Muscle of leg (tissue), 11 donors: ENCODE results near the gene PIMREG. TPM values are rescaled to one million over a fixed set of nuclear protein-coding genes. Genes with fewer than 3 reads are reported as not detected.

ENCODE experiments used
- DNase-seq: peaks from one replicate; pipeline ENCODE4 v3.0.0; 2013
- H3K27ac ChIP-seq: one replicate; pipeline ENCODE4 v1.5.1; 2013; ENCODE audit warnings: mild to moderate bottlenecking, low read length, control low read depth
- H3K27me3 ChIP-seq: one replicate; pipeline ENCODE4 v1.6.1; 2013; ENCODE audit warnings: low read length; ENCODE audit not compliant: control insufficient read depth, insufficient read depth
- H3K36me3 ChIP-seq: one replicate; pipeline ENCODE4 v1.6.1; 2013; ENCODE audit warnings: low read length; ENCODE audit not compliant: control insufficient read depth, insufficient read depth
- H3K4me1 ChIP-seq: one replicate; pipeline ENCODE4 v1.6.1; 2013; ENCODE audit warnings: low read length; ENCODE audit not compliant: control insufficient read depth, insufficient read depth
- H3K4me3 ChIP-seq: one replicate; pipeline ENCODE4 v1.5.1; 2013; ENCODE audit warnings: low read length, control low read depth
- H3K9me3 ChIP-seq: replicated peaks from 2 replicates; pipeline ENCODE4 v1.6.1; 2013; ENCODE audit warnings: low read depth, low read length; ENCODE audit not compliant: control insufficient read depth
- WGBS: methylation state at CpG from one replicate; pipeline ENCODE4 v1.1.5; 2013; ENCODE audit warnings: missing lambda C conversion rate; ENCODE audit not compliant: insufficient coverage; 5-methylcytosine and 5-hydroxymethylcytosine counted together
- polyA plus RNA-seq, 8 donors: library from polyadenylated mRNA; unstranded; fragments of 120-200 nt; gene quantifications; one replicate each; pipeline versions ENCODE4 v1.2.1 to v1.2.3, GENCODE V29; 2013; ENCODE audit warnings: inconsistent platforms in 1 of 8, low replicate concordance in 1 of 8; ENCODE audit not compliant: insufficient read length in 8 of 8, insufficient read depth in 1 of 8
- total RNA-seq: library from RNA; stranded (reverse); fragments of 120-200 nt; gene quantifications from one replicate; pipeline ENCODE4 v1.2.4, GENCODE V29; 2013

The PIMREG gene
- total and polyA plus RNA-seq, 9 donors = 11.3 to 22.9 (median 19.0) TPM

- Histone ChIP-seq H3K36me3 (no peaks in the 10 kb centered on the region), H3K4me1 (peaks cover 66% of the 10 kb centered on the region), H3K9me3 (no peaks in the 10 kb centered on the region), H3K27ac (peak overlapping the region; percentile 85), H3K27me3 (no peaks in the 10 kb centered on the region), H3K4me3 (no peak overlapping the region)
- WGBS = 33% methylated on average over 15 of the region's 17 CpGs
- peak; percentile 31 for DNase-seq
Observed at GRCh38 chr17:6497496-6498221, 53.4 kb downstream of the PIMREG start.

GRCh38 chr17:6498356-6498755, 54.1 kb downstream of the PIMREG start:
- Histone ChIP-seq H3K36me3 (no peaks in the 10 kb centered on the region), H3K4me3 (no peak overlapping the region), H3K27ac (no peak overlapping the region), H3K4me1 (peaks cover 61% of the 10 kb centered on the region), H3K9me3 (no peaks in the 10 kb centered on the region), H3K27me3 (no peaks in the 10 kb centered on the region)
- WGBS = 77% methylated on average over 6 of the region's 7 CpGs
- no peak for DNase-seq

GRCh38 chr17:6498901-6499540, 54.8 kb downstream of the PIMREG start:
- H3K9me3 ChIP-seq = no peaks in the 10 kb centered on the region
- 78% methylated on average over 9 of the region's 10 CpGs for WGBS

More at GRCh38 chr17:6498901-6499540, 54.8 kb downstream of the PIMREG start:
- Histone ChIP-seq H3K27me3 (no peaks in the 10 kb centered on the region), H3K27ac (peak overlapping the region; percentile 50), H3K4me3 (no peak overlapping the region), H3K4me1 (peaks cover 55% of the 10 kb centered on the region), H3K36me3 (no peaks in the 10 kb centered on the region)
- no peak for DNase-seq

Other genes with a start within 250 kb of the PIMREG start
- gene AIPL1, start 9.3 kb upstream of the PIMREG start, total RNA-seq = not detected
- under 1 TPM in 1 of 8 donors, not detected in 7; 0.05 TPM for gene AIPL1, start 9.3 kb upstream of the PIMREG start, polyA plus RNA-seq
- gene PITPNM3, start 112.1 kb downstream of the PIMREG start, total RNA-seq = 2.1 TPM
- 1 to 10 TPM; 3.4 to 6.2 (median 4.4) TPM for gene PITPNM3, start 112.1 kb downstream of the PIMREG start, polyA plus RNA-seq
- 10.6 TPM for gene KIAA0753, start 196.3 kb downstream of the PIMREG start, total RNA-seq
- 10 to 100 TPM in 7 of 8 donors, 1 to 10 TPM in 1; 9.7 to 18.1 (median 13.0) TPM for gene KIAA0753, start 196.3 kb downstream of the PIMREG start, polyA plus RNA-seq
- gene TXNDC17, start 196.6 kb downstream of the PIMREG start, total RNA-seq = 72.0 TPM
- 10 to 100 TPM; 51.7 to 70.4 (median 65.6) TPM for gene TXNDC17, start 196.6 kb downstream of the PIMREG start, polyA plus RNA-seq
- 13.6 TPM for gene MED31, start 207.2 kb downstream of the PIMREG start, total RNA-seq
- 10 to 100 TPM; 13.8 to 20.2 (median 15.7) TPM for gene MED31, start 207.2 kb downstream of the PIMREG start, polyA plus RNA-seq
- gene C17orf100, start 207.3 kb downstream of the PIMREG start, total RNA-seq = 0.98 TPM
- gene C17orf100, start 207.3 kb downstream of the PIMREG start, polyA plus RNA-seq = 1 to 10 TPM; 2.9 to 4.1 (median 3.7) TPM